Heart left ventricle (tissue), 16 donors: ENCODE results near the gene GALM. TPM values are rescaled to one million over a fixed set of nuclear protein-coding genes. Genes with fewer than 3 reads are reported as not detected.

Experiments used
- ATAC-seq, 4 donors: fragments of 200-7000 bp; cut with Tn5 transposase; one replicate each; pipeline ENCODE4 v1.9.1; 2020 to 2022; ENCODE audit warnings: moderate library complexity in 4 of 4, mild to moderate bottlenecking in 3 of 4, moderate number of reproducible peaks in 1 of 4
- DNase-seq, 5 donors: peaks; one replicate each; pipeline ENCODE4 v3.0.0-alpha.2; 2020
- H3K27ac ChIP-seq, 12 donors: fragments of 200-600 bp; sonication (generic) in 4 of 12; one replicate each; pipeline versions ENCODE4 v1.5.0 to v1.8.0; 2016 to 2022; ENCODE audit warnings: mild to moderate bottlenecking in 2 of 12
- H3K27me3 ChIP-seq, 9 donors: fragments of 200-600 bp; sonication (generic) in 2 of 9; one replicate each; pipeline versions ENCODE4 v1.5.1 to v1.8.0; 2016 to 2022; ENCODE audit warnings: mild to moderate bottlenecking in 3 of 9
- H3K36me3 ChIP-seq, 9 donors: fragments of 200-600 bp; sonication (generic) in 2 of 9; one replicate each; pipeline versions ENCODE4 v1.5.0 to v1.8.0; 2018 to 2022; ENCODE audit warnings: mild to moderate bottlenecking in 2 of 9
- H3K4me1 ChIP-seq, 12 donors: fragments of 200-600 bp; sonication (generic) in 4 of 12; one replicate each; pipeline versions ENCODE4 v1.5.0 to v1.8.0; 2016 to 2022; ENCODE audit warnings: mild to moderate bottlenecking in 3 of 12
- H3K4me3 ChIP-seq, 12 donors: fragments of 200-600 bp; sonication (generic) in 4 of 12; one replicate each; pipeline versions ENCODE4 v1.5.0 to v1.8.0; 2017 to 2022; ENCODE audit warnings: mild to moderate bottlenecking in 9 of 12, moderate library complexity in 4 of 12
- H3K9me3 ChIP-seq, 12 donors: fragments of 200-600 bp; sonication (generic) in 4 of 12; one replicate each; pipeline versions ENCODE4 v1.5.0 to v1.8.0; 2016 to 2022; ENCODE audit warnings: mild to moderate bottlenecking in 1 of 12
- POLR2A ChIP-seq, 2 donors: fragments of 450-650 bp; IDR thresholded peaks; one replicate each; pipeline ENCODE4 v1.6.1; 2017; ENCODE audit warnings: antibody characterized with exemption in 2 of 2, mild to moderate bottlenecking in 2 of 2, moderate library complexity in 2 of 2
- WGBS, 4 donors: extraction: QIAGEN DNeasy Blood & Tissue Kit in 2 of 4; methylation state at CpG; one replicate each; pipeline versions ENCODE4 v1.1.5 to v1.1.7; 2013 to 2018; 5-methylcytosine and 5-hydroxymethylcytosine counted together
- intact Hi-C, 10 donors: fragments of 100-400 bp; cut with DNase I; formaldehyde crosslinking; loops; one replicate each; pipeline versions ENCODE4 v1.11.1 to v1.14.2; 2022
- polyA plus RNA-seq, 2 donors: library from polyadenylated mRNA; stranded (reverse); fragments of 200-250 nt; gene quantifications; one replicate each; pipeline ENCODE4 v1.2.3, GENCODE V29; 2013
- total RNA-seq, 9 donors: library from RNA; depleted of rRNA in 2 of 9; stranded (reverse); fragments of >200 nt in 2 of 9; fragmentation: NEBNext Ultra II Directional in 3 of 9; extraction: Animal tissue kit (Norgen Biotek cat#: 25700) in 3 of 9; gene quantifications; one replicate each; pipeline versions ENCODE4 v1.1.0 to v1.2.4, GENCODE V29; 2016 to 2023
- TF ChIP-seq, protein P1 (sequence below), 12 donors: fragments of 200-600 bp; sonication (generic) in 4 of 12; IDR thresholded peaks; one replicate each; pipeline versions ENCODE4 v1.5.0 to v1.8.0; 2018 to 2022; ENCODE audit warnings: antibody characterized with exemption in 12 of 12, mild to moderate bottlenecking in 5 of 12
- donor health status: ischemic (EF 13 %, LVEDD 7.1; RV severe dilation, severe dysfunction).
- donor health status: healthy with polysubstance abuse.
- donor health status: DM: no; HTN: yes; CAD: no.
- donor health status: DM: no; HTN: no; CAD: no.
- donor health status: ischemic (EF 25% LVEDD 6.9; RV normal size, moderate dysfunction).
- donor health status: ischemic (EF 25% LVEDD 5.7; RV mildly dilated, moderate dysfunction).
- donor health status: healthy.
- donor health status: DM: yes; HTN: yes; CAD: no.
- donor health status: ischemic (EF 35%, LVEDD 5.7; RV mildly dilated, moderate dysfunction).
- donor health status: nonischemic (EF 11% LVEDD 7.7; RV severe dilation, severe dysfunction).
- donor health status: DM: yes; HTN: yes; CAD: no.
- donor health status: PGD.
- donor health status: ischemic (EF 29% LVEDD 5.4; RV normal size, mild dysfunction).
- donor health status: nonischemic (EF 23%, LVEDD 6.1; RV moderate dilation, normal function).

GALM gene
- total and polyA plus RNA-seq, 11 donors: 6.3 to 25.3 (median 11.9) TPM

DNA sequence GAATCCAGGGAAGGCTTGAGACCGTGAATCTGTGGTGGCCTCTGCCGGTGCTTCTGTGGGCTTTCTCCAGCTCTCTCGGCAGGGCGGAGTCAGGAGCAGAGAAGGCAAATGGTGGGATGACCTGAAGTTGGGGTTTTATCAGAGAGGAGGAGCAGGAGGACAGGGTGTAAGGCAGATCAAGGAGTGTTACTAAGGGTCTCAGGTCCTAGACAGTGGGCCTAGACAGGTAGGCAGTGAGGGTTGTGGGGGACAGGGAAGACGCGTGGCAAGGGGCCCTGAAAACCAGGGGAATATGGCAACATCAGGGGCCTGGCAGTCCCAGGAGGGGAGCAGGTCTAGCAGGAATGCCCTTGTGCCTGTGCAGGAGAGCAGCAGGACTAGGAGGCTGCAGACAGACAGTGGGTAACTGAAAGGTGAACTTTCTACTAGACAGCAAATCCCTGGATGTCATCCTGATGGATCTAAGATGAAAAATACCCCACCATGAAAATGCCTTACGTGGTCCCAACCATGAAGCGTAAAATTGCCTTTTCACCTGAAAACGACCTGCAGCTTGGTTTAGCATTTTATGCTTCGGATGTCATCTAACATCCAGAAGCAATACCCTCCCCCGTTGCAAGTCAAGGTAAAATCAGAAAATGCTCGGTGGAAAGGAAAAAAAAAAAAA is 43.1 kb downstream of the GALM start:
- Histone ChIP-seq H3K9me3 (no peaks in the 10 kb centered on the region), H3K27me3 (no peaks in the 10 kb centered on the region), H3K36me3 (peaks cover 0 to 13% (median 0%) of the 10 kb centered on the region in 9 donors), H3K27ac (peak overlapping the region in 1 of 12 donors; percentile 20), H3K4me3 (no peak overlapping the region), H3K4me1 (peaks cover 0 to 8% (median 0%) of the 10 kb centered on the region in 12 donors)
- WGBS, 4 donors: 87 to 89% (median 88%) methylated on average over 12 of the region's 12 CpGs
- no peak for TF ChIP-seq POLR2A (IDR thresholded peaks at IDR 0.05)
- TF ChIP-seq, protein P1, sequence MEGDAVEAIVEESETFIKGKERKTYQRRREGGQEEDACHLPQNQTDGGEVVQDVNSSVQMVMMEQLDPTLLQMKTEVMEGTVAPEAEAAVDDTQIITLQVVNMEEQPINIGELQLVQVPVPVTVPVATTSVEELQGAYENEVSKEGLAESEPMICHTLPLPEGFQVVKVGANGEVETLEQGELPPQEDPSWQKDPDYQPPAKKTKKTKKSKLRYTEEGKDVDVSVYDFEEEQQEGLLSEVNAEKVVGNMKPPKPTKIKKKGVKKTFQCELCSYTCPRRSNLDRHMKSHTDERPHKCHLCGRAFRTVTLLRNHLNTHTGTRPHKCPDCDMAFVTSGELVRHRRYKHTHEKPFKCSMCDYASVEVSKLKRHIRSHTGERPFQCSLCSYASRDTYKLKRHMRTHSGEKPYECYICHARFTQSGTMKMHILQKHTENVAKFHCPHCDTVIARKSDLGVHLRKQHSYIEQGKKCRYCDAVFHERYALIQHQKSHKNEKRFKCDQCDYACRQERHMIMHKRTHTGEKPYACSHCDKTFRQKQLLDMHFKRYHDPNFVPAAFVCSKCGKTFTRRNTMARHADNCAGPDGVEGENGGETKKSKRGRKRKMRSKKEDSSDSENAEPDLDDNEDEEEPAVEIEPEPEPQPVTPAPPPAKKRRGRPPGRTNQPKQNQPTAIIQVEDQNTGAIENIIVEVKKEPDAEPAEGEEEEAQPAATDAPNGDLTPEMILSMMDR (IDR thresholded peaks at IDR 0.05): no peak
- DNase-seq: no peak
- intact Hi-C loops: no loop called here
- ATAC-seq: peak in 1 of 4 donors; percentile 18

DNA sequence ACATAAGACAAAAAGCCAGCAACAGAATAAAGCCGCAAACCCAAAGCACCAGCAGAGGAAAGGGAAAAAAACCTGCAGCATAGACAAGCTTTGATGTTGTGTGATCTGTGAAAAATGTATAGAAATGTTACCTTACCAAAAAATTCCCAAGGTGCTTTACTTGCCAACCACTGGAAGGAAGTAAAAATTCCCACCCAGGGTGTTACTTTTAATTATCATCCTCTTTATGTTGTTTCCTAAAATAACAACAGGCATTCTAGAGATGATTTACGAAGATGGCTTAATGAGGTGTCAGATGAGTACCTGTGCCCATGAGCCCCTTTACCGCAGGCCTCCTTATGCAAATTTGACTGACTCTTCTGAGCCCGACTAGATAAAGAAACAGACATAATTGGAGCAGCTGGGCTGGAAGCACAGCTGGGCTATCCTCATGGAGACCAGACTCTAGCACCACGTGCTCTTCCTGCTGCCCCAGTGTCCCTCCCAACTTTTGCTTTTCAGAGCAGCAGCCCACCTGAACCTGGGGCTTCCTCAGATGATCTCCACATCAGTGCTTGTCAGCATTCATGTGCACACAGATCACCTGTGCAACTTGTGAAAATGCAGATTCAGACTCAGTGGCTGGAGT is 43.8 kb downstream of the GALM start:
- WGBS, 4 donors: 66 to 78% (median 71%) methylated on average over 5 of the region's 5 CpGs
- Histone ChIP-seq H3K4me3 (no peak overlapping the region), H3K27me3 (no peaks in the 10 kb centered on the region), H3K27ac (no peak overlapping the region), H3K4me1 (peaks cover 0 to 8% (median 0%) of the 10 kb centered on the region in 12 donors), H3K36me3 (peaks cover 0 to 13% (median 0%) of the 10 kb centered on the region in 9 donors), H3K9me3 (no peaks in the 10 kb centered on the region)
- ATAC-seq: no peak
- intact Hi-C loops: loop anchor here in 1 of 10 donors (10.0 kb wide), 1 partner anchor 55 kb away; no protein-coding TSS in a partner anchor
- DNase-seq: no peak
- TF ChIP-seq, protein P1 (IDR thresholded peaks at IDR 0.05): no peak
- TF ChIP-seq POLR2A (IDR thresholded peaks at IDR 0.05): no peak

GRCh38 chr2:38711558-38711957 is 45.6 kb downstream of the GALM start:
- Histone ChIP-seq H3K27ac (no peak overlapping the region), H3K4me3 (no peak overlapping the region), H3K27me3 (no peaks in the 10 kb centered on the region), H3K4me1 (peaks cover 0 to 22% (median 0%) of the 10 kb centered on the region in 12 donors), H3K9me3 (no peaks in the 10 kb centered on the region), H3K36me3 (peaks cover 0 to 18% (median 0%) of the 10 kb centered on the region in 9 donors)
- TF ChIP-seq POLR2A (IDR thresholded peaks at IDR 0.05): no peak
- TF ChIP-seq, protein P1 (IDR thresholded peaks at IDR 0.05): no peak
- intact Hi-C loops: loop anchor here in 1 of 10 donors (10.0 kb wide), 1 partner anchor 57 kb away; no protein-coding TSS in a partner anchor
- ATAC-seq (no peak), DNase-seq (no peak)

GRCh38 chr2:38712413-38712812 is 46.5 kb downstream of the GALM start:
- TF ChIP-seq, protein P1 (IDR thresholded peaks at IDR 0.05): no peak
- no peak for TF ChIP-seq POLR2A (IDR thresholded peaks at IDR 0.05)
- no peak for ATAC-seq
- Histone ChIP-seq H3K27me3 (no peaks in the 10 kb centered on the region), H3K4me1 (peaks cover 0 to 22% (median 0%) of the 10 kb centered on the region in 12 donors), H3K9me3 (no peaks in the 10 kb centered on the region), H3K4me3 (no peak overlapping the region), H3K27ac (no peak overlapping the region), H3K36me3 (peaks cover 0 to 18% (median 0%) of the 10 kb centered on the region in 9 donors)
- 91 to 96% (median 94%) methylated on average over 7 of the region's 7 CpGs for WGBS, 4 donors
- DNase-seq: no peak
- intact Hi-C loops: loop anchor here in 1 of 10 donors (10.0 kb wide), 1 partner anchor 58 kb away; no protein-coding TSS in a partner anchor
